GM12878 (cell line): ENCODE measurements around the gene MCCD1. TPM values are rescaled to one million over a fixed set of nuclear protein-coding genes. Genes with fewer than 3 reads are reported as not detected.

ENCODE experiments used
- ATAC-seq: fragments of 200-7000 bp; cut with Tn5 transposase; 3 replicates; pipeline ENCODE4 v1.9.1; 2020; ENCODE audit warnings: mild to moderate bottlenecking, moderate library complexity
- BruUV-seq: library from RNA; stranded (reverse); fragments of 400-500 nt; replicated peaks from 2 replicates; lab custom pipeline; 2021; lab: Mats Ljungman, UMichigan
- CTCF ChIA-PET: fragments of 300-600 bp; sonication (Branson Sonifier 250); formaldehyde crosslinking; extraction: SDS; loops from one replicate; lab custom pipeline; 2021; ENCODE audit warnings: inconsistent platforms; lab: Yijun Ruan, JAX
- POLR2A ChIA-PET: fragments of 350-600 bp; formaldehyde crosslinking; extraction: SDS; loops from one replicate; lab custom pipeline; 2021; ENCODE audit warnings: inconsistent platforms; lab: Charles Lee
- RAD21 ChIA-PET: fragments of 300-600 bp; sonication (Branson Sonifier 250); formaldehyde crosslinking; loops from one replicate; lab custom pipeline; 2023; ENCODE audit warnings: antibody characterized with exemption; ENCODE audit not compliant: unreplicated experiment; lab: Charles Lee
- SMC1A ChIA-PET: fragments of 300-600 bp; sonication (Branson Sonifier 250); formaldehyde crosslinking; loops from one replicate; lab custom pipeline; 2023; ENCODE audit not compliant: unreplicated experiment, uncharacterized antibody; lab: Charles Lee
- DNase-seq: peaks from one replicate; pipeline ENCODE4 v3.0.0-alpha.2; 2011; ENCODE audit warnings: low read depth, low spot score
- FAIRE-seq: peaks from 3 replicates; lab custom pipeline; 2011; peaks lifted over from hg19 to GRCh38; lab: Jason Lieb, UNC
- H2AFZ ChIP-seq: 2 replicates; pipeline ENCODE4 v1.6.0; 2011; ENCODE audit warnings: low read depth, low read length, control low read depth; ENCODE audit not compliant: control insufficient read depth
- H3K27ac ChIP-seq: 2 replicates; pipeline ENCODE4 v1.5.1; 2011; ENCODE audit warnings: control low read depth; ENCODE audit not compliant: control insufficient read depth, insufficient read depth
- H3K27me3 ChIP-seq, 2 experiments: replicated peaks in 1 of 2; 2 replicates each; pipeline versions ENCODE4 v1.6.0 to v1.6.1; 2011; ENCODE audit warnings: low read length in 1 of 2; ENCODE audit not compliant: control insufficient read depth in 2 of 2, insufficient read depth in 2 of 2
- H3K36me3 ChIP-seq, 2 experiments: 2 replicates each; pipeline ENCODE4 v1.5.1; 2011; ENCODE audit warnings: low read length in 1 of 2; ENCODE audit not compliant: control insufficient read depth in 2 of 2, insufficient read depth in 2 of 2
- H3K4me1 ChIP-seq: 2 replicates; pipeline ENCODE4 v1.6.1; 2011; ENCODE audit warnings: mild to moderate bottlenecking, low read length, moderate library complexity, mixed read lengths; ENCODE audit not compliant: control insufficient read depth, insufficient read depth
- H3K4me2 ChIP-seq: 2 replicates; pipeline ENCODE4 v1.6.0; 2011; ENCODE audit warnings: control low read depth; ENCODE audit not compliant: control insufficient read depth, insufficient read depth
- H3K4me3 ChIP-seq: fragments of 200-600 bp; sonication (generic); 2 replicates; pipeline ENCODE4 v1.5.1; 2016
- H3K79me2 ChIP-seq: 2 replicates; pipeline ENCODE4 v1.6.0; 2011; ENCODE audit warnings: low read length; ENCODE audit not compliant: control insufficient read depth, insufficient read depth
- H3K9ac ChIP-seq: 2 replicates; pipeline ENCODE4 v1.8.0; 2011; ENCODE audit warnings: low read length, control low read depth, mixed read lengths; ENCODE audit not compliant: control insufficient read depth, insufficient read depth
- H3K9me3 ChIP-seq: replicated peaks from 3 replicates; pipeline ENCODE4 v1.5.1; 2011; ENCODE audit warnings: mild to moderate bottlenecking, low read length; ENCODE audit not compliant: control insufficient read depth, insufficient read depth
- H4K20me1 ChIP-seq: 2 replicates; pipeline ENCODE4 v1.6.0; 2011; ENCODE audit not compliant: control insufficient read depth, insufficient read depth
- HDAC6 ChIP-seq: fragments of 200-600 bp; sonication (generic); IDR thresholded peaks from one replicate; pipeline ENCODE4 v1.8.0; 2017; ENCODE audit warnings: antibody characterized with exemption; ENCODE audit not compliant: unreplicated experiment
- PAX5 ChIP-seq: IDR thresholded peaks from 2 replicates; pipeline ENCODE4 v1.6.1; 2011; ENCODE audit warnings: low read depth, low read length, borderline replicate concordance
- POLR2AphosphoS2 ChIP-seq: IDR thresholded peaks from 2 replicates; pipeline ENCODE4 v1.6.1; 2011; ENCODE audit warnings: low read depth, mild to moderate bottlenecking, low read length, improper control_type of control experiment, moderate library complexity
- POLR2AphosphoS5 ChIP-seq: IDR thresholded peaks from 2 replicates; pipeline ENCODE4 v1.6.1; 2011; ENCODE audit warnings: mild to moderate bottlenecking, low read length, inconsistent platforms
- SKIL ChIP-seq: fragments of 450-650 bp; IDR thresholded peaks from 2 replicates; pipeline ENCODE4 v1.6.1; 2017; ENCODE audit warnings: mild to moderate bottlenecking, low read depth, inconsistent platforms; ENCODE audit not compliant: poor library complexity, severe bottlenecking
- YY1 ChIP-seq: IDR thresholded peaks from 2 replicates; pipeline ENCODE4 v1.6.1; 2011; ENCODE audit warnings: low read depth, mild to moderate bottlenecking, low read length
- WGBS: methylation state at CpG from one replicate; pipeline ENCODE4 v1.1.6; 2016; ENCODE audit warnings: low lambda C conversion rate; ENCODE audit not compliant: insufficient replicate concordance, insufficient coverage; ENCODE audit errors: missing lambda C conversion rate; 5-methylcytosine and 5-hydroxymethylcytosine counted together
- in situ Hi-C: fragments of 300-500 bp; cut with MboI; formaldehyde crosslinking; loops from 9 replicates; pipeline ENCODE4 v1.14.3; 2018; ENCODE audit warnings: mixed read lengths
- intact Hi-C: fragments of 100-400 bp; cut with micrococcal nuclease; formaldehyde crosslinking; loops from one replicate; pipeline ENCODE4 v1.14.2; 2022; ENCODE audit not compliant: unreplicated experiment
- polyA plus RNA-seq, 11 experiments: library from polyadenylated mRNA; depleted of rRNA in 4 of 11; unstranded in 6 of 11; stranded (reverse) in 5 of 11; fragments of >200 nt; fragmentation: Nextera tagmentation in 4 of 11; fragmentation: Illumina TruSeq in 1 of 11; extraction: Ambion mirVana in 4 of 11; extraction: Trizol in 1 of 11; gene quantifications; 1 replicate in 1 of 11; 2 replicates in 10 of 11; pipeline versions ENCODE4 v1.2.1 to v1.2.3, GENCODE V29; 2011 to 2016; ENCODE audit warnings: inconsistent platforms in 2 of 11, missing spikeins in 2 of 11, low read depth in 1 of 11
- total RNA-seq, 4 experiments: library from RNA; depleted of rRNA in 3 of 4; stranded (reverse); fragments of >200 nt in 3 of 4; fragmentation: Illumina TruSeq in 1 of 4; extraction: Trizol in 1 of 4; gene quantifications; 2 replicates each; pipeline versions ENCODE4 v1.2.1 to v1.2.3, GENCODE V29; 2013 to 2021

MCCD1 gene
- total and polyA plus RNA-seq, 10 of the 15 experiments (the other 5 are each of a cell fraction or from before 2014, with no cell fraction given): not detected

GRCh38 chr6:31576897-31577578, 48.3 kb downstream of the MCCD1 start (continued):
- TF ChIP-seq SKIL: no peak
- TF ChIP-seq PAX5: 0 out of 2 replicates have a peak, but pooled peaks have one; percentile 12
- TF ChIP-seq YY1: peak; percentile 47

GRCh38 chr6:31577579-31577966, 48.8 kb downstream of the MCCD1 start:
- Histone ChIP-seq H3K4me1 (peaks cover 50% of the 10 kb centered on the region), H3K36me3 (peaks cover 0 to 7% of the 10 kb centered on the region in 2 experiments; a peak in 2 of 4 replicates), H3K9ac (peak overlapping the region; percentile 82), H4K20me1 (no peaks in the 10 kb centered on the region), H3K9me3 (no peaks in the 10 kb centered on the region), H2AFZ (no peak overlapping the region), H3K4me2 (peak overlapping the region; percentile 84), H3K27ac (peak overlapping the region; percentile 96), H3K79me2 (peaks cover 87% of the 10 kb centered on the region), H3K4me3 (peak overlapping the region; percentile 91), H3K27me3 (no peaks in the 10 kb centered on the region)
- ChIA-PET POLR2A (interaction anchor here (1.0 to 17.1 kb wide), 8 partner anchors 7 to 229 kb away, joined by 3 to 282 read pairs (median 90); partner anchors contain the start of genes ATP6V1G2, DDX39B, LSM2 and LST1), SMC1A (interaction anchor here (5.1 to 45.5 kb wide), 3 partner anchors 7 to 23 kb away, joined by 56 to 1989 read pairs (median 523); partner anchors contain the start of genes ATP6V1G2, DDX39B, LST1 and LTA), RAD21 (interaction anchor here (1.0 to 17.5 kb wide), 9 partner anchors 8 to 253 kb away, joined by 3 to 620 read pairs (median 7); partner anchors contain the start of genes ATP6V1G2, DDX39B, LST1 and NCR3), CTCF (interaction anchor here (1.3 to 31.0 kb wide), 3 partner anchors 15 to 45 kb away, joined by 3 to 2098 read pairs (median 789); partner anchors contain the start of genes ATP6V1G2, DDX39B, LST1 and LTA)
- 44% methylated on average over 3 of the region's 3 CpGs for whole genome bisulfite sequencing
- intact Hi-C loops (no loop called here), in situ Hi-C loops (no loop called here)
- no TSS peak for BruUV-seq
- no peak for DNase-seq
- TF ChIP-seq POLR2AphosphoS5 (peak; percentile 14; the same call in 1 of the 2 replicates), HDAC6 (no peak), POLR2AphosphoS2 (0 out of 2 replicates have a peak, but pooled peaks have one; percentile 7)
- ATAC-seq: no peak
- no peak for FAIRE-seq
